Neural cell (in vitro differentiated cells): ENCODE measurements around the gene SLC7A1. TPM values are rescaled to one million over a fixed set of nuclear protein-coding genes. Genes with fewer than 3 reads are reported as not detected.

Experiments
- H2AFZ ChIP-seq: fragments of 200-600, 300-800 bp; sonication (generic), shearing (Covaris generic); 2 replicates; pipeline ENCODE4 v1.6.0; 2014; ENCODE audit warnings: low read depth, mild to moderate bottlenecking, antibody characterized with exemption, low read length, moderate library complexity
- H3F3A ChIP-seq: fragments of 200-600 bp; shearing (Covaris generic); 2 replicates; pipeline ENCODE4 v1.6.1; 2016; ENCODE audit warnings: mild to moderate bottlenecking, moderate library complexity, mixed read lengths, antibody characterized with exemption, low read length; ENCODE audit not compliant: insufficient read depth, poor library complexity, severe bottlenecking
- H3K27ac ChIP-seq: fragments of 200-600, 300-800 bp; sonication (generic), shearing (Covaris generic); 2 replicates; pipeline ENCODE4 v1.5.1; 2014; ENCODE audit warnings: mild to moderate bottlenecking, low read length, moderate library complexity
- H3K27me3 ChIP-seq: fragments of 300-800, 200-600 bp; sonication (generic), shearing (Covaris generic); 2 replicates; pipeline ENCODE4 v1.6.0; 2014; ENCODE audit warnings: mild to moderate bottlenecking, low read depth, low read length, moderate library complexity; ENCODE audit not compliant: insufficient read depth
- H3K36me3 ChIP-seq: fragments of 300-800, 200-600 bp; sonication (generic), shearing (Covaris generic); 2 replicates; pipeline ENCODE4 v1.5.1; 2014; ENCODE audit warnings: mild to moderate bottlenecking, antibody characterized with exemption, low read length, moderate library complexity; ENCODE audit not compliant: insufficient read depth
- H3K4me2 ChIP-seq: fragments of 300-800, 200-600 bp; sonication (generic), shearing (Covaris generic); 2 replicates; pipeline ENCODE4 v1.6.0; 2014; ENCODE audit warnings: mild to moderate bottlenecking, low read length
- H3K4me3 ChIP-seq: fragments of 300-800, 200-600 bp; sonication (generic), shearing (Covaris generic); 2 replicates; pipeline ENCODE4 v1.5.1; 2014; ENCODE audit warnings: mild to moderate bottlenecking, low read length, moderate library complexity
- H3K79me2 ChIP-seq: fragments of 200-600 bp; shearing (Covaris generic); replicated peaks from 2 replicates; pipeline ENCODE4 v1.6.0; 2014; ENCODE audit warnings: mild to moderate bottlenecking, low read length, moderate library complexity; ENCODE audit not compliant: insufficient read depth
- H3K9ac ChIP-seq: fragments of 300-800, 200-600 bp; sonication (generic), shearing (Covaris generic); 2 replicates; pipeline ENCODE4 v1.6.1; 2016; ENCODE audit warnings: mild to moderate bottlenecking, low read length, mixed read lengths
- H3K9me2 ChIP-seq: fragments of 200-600 bp; shearing (Covaris generic); 2 replicates; pipeline ENCODE4 v1.6.1; 2016; ENCODE audit warnings: mild to moderate bottlenecking, low read length, mixed read lengths; ENCODE audit not compliant: insufficient read depth
- H3K9me3 ChIP-seq: fragments of 200-600, 300-800 bp; sonication (generic), shearing (Covaris generic); 2 replicates; pipeline ENCODE4 v1.6.1; 2016; ENCODE audit warnings: mild to moderate bottlenecking, mixed run types, low read length, moderate library complexity, mixed read lengths
- H4K20me1 ChIP-seq: fragments of 200-600 bp; shearing (Covaris generic); 2 replicates; pipeline ENCODE4 v1.6.1; 2016; ENCODE audit warnings: mild to moderate bottlenecking, mixed run types; ENCODE audit not compliant: insufficient read depth
- EP300 ChIP-seq: fragments of 450-650 bp; conservative IDR thresholded peaks from 2 replicates; pipeline ENCODE4 v1.6.1; 2014; ENCODE audit warnings: antibody characterized with exemption, mild to moderate bottlenecking, moderate library complexity; ENCODE audit not compliant: poor library complexity, severe bottlenecking
- EZH2 ChIP-seq: fragments of 200-600, 300-800 bp; shearing (Covaris generic), sonication (generic); IDR thresholded peaks from 2 replicates; pipeline ENCODE4 v1.6.1; 2014; ENCODE audit warnings: antibody characterized with exemption, low read length, borderline replicate concordance, mild to moderate bottlenecking; ENCODE audit not compliant: insufficient read depth, poor library complexity, severe bottlenecking
- MXI1 ChIP-seq: fragments of 450-650 bp; conservative IDR thresholded peaks from 2 replicates; pipeline ENCODE4 v1.6.1; 2014; ENCODE audit warnings: antibody characterized with exemption, mild to moderate bottlenecking; ENCODE audit not compliant: poor library complexity, severe bottlenecking
- POLR2AphosphoS5 ChIP-seq: IDR thresholded peaks from 2 replicates; pipeline ENCODE4 v1.6.1; 2012
- RAD21 ChIP-seq: fragments of 450-650 bp; conservative IDR thresholded peaks from 2 replicates; pipeline ENCODE4 v1.6.1; 2014; ENCODE audit warnings: antibody characterized with exemption, mild to moderate bottlenecking, moderate library complexity
- SMC3 ChIP-seq: fragments of 450-650 bp; conservative IDR thresholded peaks from 2 replicates; pipeline ENCODE4 v1.6.1; 2014; ENCODE audit warnings: antibody characterized with exemption, mild to moderate bottlenecking, moderate library complexity; ENCODE audit not compliant: poor library complexity
- TAF1 ChIP-seq: IDR thresholded peaks from 2 replicates; pipeline ENCODE4 v1.6.1; 2012; ENCODE audit warnings: low read depth
- polyA plus RNA-seq: library from polyadenylated mRNA; depleted of rRNA; stranded (reverse); fragments of >200 nt; gene quantifications from 2 replicates; pipeline ENCODE4 v1.2.3, GENCODE V29; 2014
- TF ChIP-seq, protein P1 (sequence below): fragments of 450-650 bp; IDR thresholded peaks from 2 replicates; pipeline ENCODE4 v1.5.1; 2014; ENCODE audit warnings: antibody characterized with exemption, mild to moderate bottlenecking, moderate library complexity; ENCODE audit not compliant: poor library complexity, severe bottlenecking
- TF ChIP-seq, protein P2 (sequence below): IDR thresholded peaks from 2 replicates; pipeline ENCODE4 v1.6.1; 2012; ENCODE audit warnings: borderline replicate concordance

SLC7A1 gene
- polyA plus RNA-seq, 1 donor from 2014 or later: 2.6 TPM

DNA sequence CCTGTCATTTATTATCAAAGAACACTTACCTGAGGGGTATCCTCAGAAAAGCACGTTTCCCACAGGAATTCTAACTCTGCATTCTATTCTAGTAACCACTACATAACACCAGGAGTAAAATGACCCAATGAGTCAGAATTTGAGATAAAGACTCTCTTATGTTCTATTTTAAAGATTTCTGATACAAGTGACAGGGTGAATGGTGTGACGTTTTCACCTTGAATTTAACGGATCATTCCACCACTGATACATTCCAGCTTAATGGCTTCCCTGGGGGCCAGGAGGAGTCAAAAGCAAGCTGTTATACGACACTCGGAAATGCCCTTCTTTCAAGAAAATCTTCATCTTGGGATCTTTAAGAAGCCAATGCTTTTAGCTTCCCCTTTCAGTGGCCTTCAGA, 55.2 kb downstream of the SLC7A1 start:
- H3K9ac ChIP-seq: no peak overlapping the region
- H3K27me3 ChIP-seq: no peaks in the 10 kb centered on the region
- H3F3A ChIP-seq: no peaks in the 10 kb centered on the region
- no peaks in the 10 kb centered on the region for H3K9me3 ChIP-seq
- peak overlapping the region; percentile 33 for H3K4me3 ChIP-seq
- no peak overlapping the region for H3K4me2 ChIP-seq
- H2AFZ ChIP-seq: no peak overlapping the region
- H3K9me2 ChIP-seq: no peaks in the 10 kb centered on the region
- peak overlapping the region; percentile 12 for H3K27ac ChIP-seq
- peaks cover 4% of the 10 kb centered on the region for H3K36me3 ChIP-seq
- TF ChIP-seq POLR2AphosphoS5 (no peak), MXI1 (no peak), EZH2 (no peak), EP300 (no peak)
- TF ChIP-seq, protein P1, sequence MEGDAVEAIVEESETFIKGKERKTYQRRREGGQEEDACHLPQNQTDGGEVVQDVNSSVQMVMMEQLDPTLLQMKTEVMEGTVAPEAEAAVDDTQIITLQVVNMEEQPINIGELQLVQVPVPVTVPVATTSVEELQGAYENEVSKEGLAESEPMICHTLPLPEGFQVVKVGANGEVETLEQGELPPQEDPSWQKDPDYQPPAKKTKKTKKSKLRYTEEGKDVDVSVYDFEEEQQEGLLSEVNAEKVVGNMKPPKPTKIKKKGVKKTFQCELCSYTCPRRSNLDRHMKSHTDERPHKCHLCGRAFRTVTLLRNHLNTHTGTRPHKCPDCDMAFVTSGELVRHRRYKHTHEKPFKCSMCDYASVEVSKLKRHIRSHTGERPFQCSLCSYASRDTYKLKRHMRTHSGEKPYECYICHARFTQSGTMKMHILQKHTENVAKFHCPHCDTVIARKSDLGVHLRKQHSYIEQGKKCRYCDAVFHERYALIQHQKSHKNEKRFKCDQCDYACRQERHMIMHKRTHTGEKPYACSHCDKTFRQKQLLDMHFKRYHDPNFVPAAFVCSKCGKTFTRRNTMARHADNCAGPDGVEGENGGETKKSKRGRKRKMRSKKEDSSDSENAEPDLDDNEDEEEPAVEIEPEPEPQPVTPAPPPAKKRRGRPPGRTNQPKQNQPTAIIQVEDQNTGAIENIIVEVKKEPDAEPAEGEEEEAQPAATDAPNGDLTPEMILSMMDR: no peak
- TF ChIP-seq, protein P2, sequence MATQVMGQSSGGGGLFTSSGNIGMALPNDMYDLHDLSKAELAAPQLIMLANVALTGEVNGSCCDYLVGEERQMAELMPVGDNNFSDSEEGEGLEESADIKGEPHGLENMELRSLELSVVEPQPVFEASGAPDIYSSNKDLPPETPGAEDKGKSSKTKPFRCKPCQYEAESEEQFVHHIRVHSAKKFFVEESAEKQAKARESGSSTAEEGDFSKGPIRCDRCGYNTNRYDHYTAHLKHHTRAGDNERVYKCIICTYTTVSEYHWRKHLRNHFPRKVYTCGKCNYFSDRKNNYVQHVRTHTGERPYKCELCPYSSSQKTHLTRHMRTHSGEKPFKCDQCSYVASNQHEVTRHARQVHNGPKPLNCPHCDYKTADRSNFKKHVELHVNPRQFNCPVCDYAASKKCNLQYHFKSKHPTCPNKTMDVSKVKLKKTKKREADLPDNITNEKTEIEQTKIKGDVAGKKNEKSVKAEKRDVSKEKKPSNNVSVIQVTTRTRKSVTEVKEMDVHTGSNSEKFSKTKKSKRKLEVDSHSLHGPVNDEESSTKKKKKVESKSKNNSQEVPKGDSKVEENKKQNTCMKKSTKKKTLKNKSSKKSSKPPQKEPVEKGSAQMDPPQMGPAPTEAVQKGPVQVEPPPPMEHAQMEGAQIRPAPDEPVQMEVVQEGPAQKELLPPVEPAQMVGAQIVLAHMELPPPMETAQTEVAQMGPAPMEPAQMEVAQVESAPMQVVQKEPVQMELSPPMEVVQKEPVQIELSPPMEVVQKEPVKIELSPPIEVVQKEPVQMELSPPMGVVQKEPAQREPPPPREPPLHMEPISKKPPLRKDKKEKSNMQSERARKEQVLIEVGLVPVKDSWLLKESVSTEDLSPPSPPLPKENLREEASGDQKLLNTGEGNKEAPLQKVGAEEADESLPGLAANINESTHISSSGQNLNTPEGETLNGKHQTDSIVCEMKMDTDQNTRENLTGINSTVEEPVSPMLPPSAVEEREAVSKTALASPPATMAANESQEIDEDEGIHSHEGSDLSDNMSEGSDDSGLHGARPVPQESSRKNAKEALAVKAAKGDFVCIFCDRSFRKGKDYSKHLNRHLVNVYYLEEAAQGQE: no peak
- H4K20me1 ChIP-seq: no peaks in the 10 kb centered on the region
- H3K79me2 ChIP-seq: no peaks in the 10 kb centered on the region

DNA sequence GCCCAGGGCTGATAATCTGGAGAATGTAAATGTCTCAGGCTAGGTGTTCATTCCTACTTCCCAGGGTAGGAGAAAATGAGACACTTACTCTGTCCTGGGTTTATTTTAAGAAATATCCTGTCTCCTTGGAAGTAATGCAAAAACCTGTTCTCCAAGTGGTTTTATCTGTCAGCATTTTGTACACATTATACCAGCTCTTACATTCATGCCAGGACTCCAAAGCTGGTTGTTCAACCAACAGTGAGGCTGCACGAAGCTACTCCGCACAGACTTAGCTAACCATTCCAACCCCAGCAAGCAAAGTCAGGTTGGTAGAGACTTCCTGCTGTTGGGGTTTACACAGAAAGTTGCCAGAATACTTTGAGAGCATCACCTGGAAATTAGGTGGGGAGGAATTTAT, 55.6 kb downstream of the SLC7A1 start:
- H3K79me2 ChIP-seq: no peaks in the 10 kb centered on the region
- no peak overlapping the region for H2AFZ ChIP-seq
- no peak for TF ChIP-seq SMC3
- TF ChIP-seq, protein P1: no peak
- no peak for TF ChIP-seq RAD21
- no peak for TF ChIP-seq EP300
- TF ChIP-seq MXI1: no peak
- no peak for TF ChIP-seq POLR2AphosphoS5
- TF ChIP-seq TAF1: no peak
- TF ChIP-seq, protein P2: no peak
- TF ChIP-seq EZH2: no peak
- no peaks in the 10 kb centered on the region for H3F3A ChIP-seq
- H3K9me2 ChIP-seq: no peaks in the 10 kb centered on the region
- H4K20me1 ChIP-seq: no peaks in the 10 kb centered on the region
- peak overlapping the region; percentile 12 for H3K27ac ChIP-seq
- H3K27me3 ChIP-seq: no peaks in the 10 kb centered on the region
- H3K9ac ChIP-seq: no peak overlapping the region
- no peaks in the 10 kb centered on the region for H3K9me3 ChIP-seq
- peaks cover 4% of the 10 kb centered on the region for H3K36me3 ChIP-seq
- H3K4me2 ChIP-seq: no peak overlapping the region
- no peak overlapping the region for H3K4me3 ChIP-seq
